Stimulated activated CD4-positive, alpha-beta T cell treated with anti-CD3 and anti-CD28 coated beads, Interleukin-4, amount 100 ng/mL, for 1 hour (primary cell): ENCODE results near the gene TNP2.

Source experiments
- DNase-seq: peaks from one replicate; pipeline ENCODE4 v3.0.0-alpha.2; 2020

TNP2 gene

GRCh38 chr16:11276896-11277593, 7.9 kb upstream of the TNP2 start:
- DNase-seq, result no peak

DNA sequence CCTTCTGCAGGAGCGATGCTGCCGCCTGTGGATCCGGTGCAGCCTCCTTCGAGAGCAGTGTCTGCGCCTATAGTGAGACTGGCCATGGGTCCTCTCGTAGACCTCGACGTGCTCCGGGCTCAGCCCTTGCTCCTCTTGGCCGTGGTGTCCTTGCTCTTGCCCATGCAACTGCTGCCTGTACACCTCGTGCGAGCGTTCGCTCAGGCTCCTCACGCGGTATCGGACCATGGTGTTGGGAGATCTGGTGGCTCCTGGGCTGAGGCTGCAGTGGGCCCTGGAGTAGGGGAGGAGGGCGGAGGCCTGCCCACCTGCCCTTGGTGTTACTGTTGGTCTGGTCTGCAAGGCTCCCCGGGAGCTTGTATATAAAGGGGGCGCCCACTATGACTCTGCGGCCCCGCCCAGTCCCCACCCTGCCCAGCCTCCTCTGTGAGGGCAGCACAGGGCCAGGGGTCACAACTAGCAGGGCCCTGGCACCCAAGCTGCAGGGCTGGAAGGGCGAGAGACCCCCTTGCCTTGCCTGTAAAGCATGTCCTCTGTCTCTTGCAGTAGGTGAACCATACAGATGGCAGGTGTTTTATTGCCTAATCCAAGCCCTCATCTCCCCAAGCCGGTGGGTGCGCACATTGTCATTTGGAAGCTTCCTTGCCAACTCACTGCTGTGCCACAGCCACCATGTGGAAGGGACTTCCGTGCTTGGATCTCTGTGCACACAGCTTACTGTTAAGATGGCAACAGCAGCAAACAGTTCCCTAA, 7.2 kb upstream of the TNP2 start, which contains the start of gene PRM2:
PRM2 (minus strand) TSS at position 338 of the 753 bp plus-strand sequence; CDS start at position 228, 110 bp downstream.
- no peak for DNase-seq

DNA sequence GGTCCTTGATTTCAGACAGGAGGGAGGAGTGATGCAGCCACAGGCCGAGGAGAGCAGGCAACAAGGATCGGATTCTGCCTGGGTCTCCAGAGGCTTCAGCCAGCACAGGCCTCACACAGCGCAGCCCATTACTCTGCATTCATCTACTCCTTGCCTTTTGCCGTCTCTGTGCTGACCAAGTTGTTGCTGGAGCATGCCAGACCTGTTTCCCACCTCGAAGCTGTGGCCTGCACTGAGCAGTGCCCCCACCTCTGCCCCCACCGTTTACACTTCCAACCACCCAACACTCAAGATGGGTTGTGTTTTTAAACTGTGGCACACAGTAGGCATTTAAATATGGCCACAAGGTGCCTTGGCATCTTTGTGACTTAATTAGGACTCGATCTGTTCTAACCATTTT, 5.8 kb upstream of the TNP2 start:
- no peak for DNase-seq

DNA sequence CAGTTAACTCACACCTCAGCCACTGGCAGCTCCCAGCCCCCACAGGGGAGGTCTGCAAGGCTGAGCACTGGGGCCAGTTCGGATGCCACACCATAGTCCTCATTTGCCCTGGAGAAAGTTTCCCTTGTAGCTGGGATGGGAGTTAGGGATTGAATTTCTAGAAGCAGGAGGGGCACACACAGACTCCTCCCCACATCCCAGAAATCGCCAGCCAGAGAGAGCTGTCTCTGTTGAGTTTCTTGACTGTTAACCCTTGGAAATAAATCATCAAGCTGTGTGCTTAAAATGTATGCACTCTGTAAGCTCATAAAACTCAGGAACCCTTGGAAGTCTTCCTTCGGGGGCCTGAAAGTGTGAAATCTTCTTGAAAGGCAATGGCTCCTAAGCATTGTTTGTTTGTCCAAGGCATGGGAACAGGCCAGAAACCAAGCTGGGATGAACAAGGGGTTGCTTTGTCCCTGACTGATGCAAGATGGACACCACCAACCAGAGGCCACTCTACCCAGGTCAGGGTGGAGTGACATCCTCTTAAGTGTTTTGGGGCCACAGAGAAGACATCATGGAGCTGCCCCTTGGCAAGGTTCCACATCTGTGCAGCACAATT, 4.7 kb upstream of the TNP2 start:
- DNase-seq, result no peak

GRCh38 chr16:11272921-11273720, 4.0 kb upstream of the TNP2 start, which contains the start of gene PRM3:
PRM3 (minus strand) TSS chr16:11273629; CDS start chr16:11273595, 34 bp downstream.
- no peak for DNase-seq

GRCh38 chr16:11272484-11272883, 3.4 kb upstream of the TNP2 start:
- DNase-seq, result no peak

- DNase-seq, result no peak
Observed at GRCh38 chr16:11271610-11272009, 2.5 kb upstream of the TNP2 start.

DNA sequence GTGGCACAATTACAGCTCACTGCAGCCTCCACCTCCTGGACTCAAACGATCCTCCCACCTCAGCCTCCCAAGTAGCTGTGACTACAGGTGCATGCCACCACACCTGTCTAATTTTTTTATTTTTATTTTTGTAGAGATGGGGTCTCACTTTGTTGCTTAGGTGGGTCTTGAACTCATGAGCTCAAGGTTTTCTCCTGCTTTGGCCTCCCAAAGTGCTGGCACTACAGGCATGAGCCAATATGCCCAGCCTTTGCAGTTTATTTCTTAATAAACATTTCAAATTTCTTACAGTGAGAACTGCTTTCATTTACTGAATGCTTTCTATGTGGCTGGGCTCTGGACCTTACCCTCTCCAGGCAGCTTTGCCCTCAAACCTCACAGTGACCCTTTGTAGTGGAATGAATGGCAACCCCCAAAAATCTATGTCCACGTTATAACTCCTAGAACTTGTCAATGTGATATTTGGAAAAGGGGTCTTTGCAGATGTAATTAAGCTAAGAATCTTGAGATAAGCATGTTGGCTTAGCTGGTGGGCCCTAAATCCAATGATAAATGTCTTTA, 1.6 kb upstream of the TNP2 start:
- DNase-seq, result no peak

DNA sequence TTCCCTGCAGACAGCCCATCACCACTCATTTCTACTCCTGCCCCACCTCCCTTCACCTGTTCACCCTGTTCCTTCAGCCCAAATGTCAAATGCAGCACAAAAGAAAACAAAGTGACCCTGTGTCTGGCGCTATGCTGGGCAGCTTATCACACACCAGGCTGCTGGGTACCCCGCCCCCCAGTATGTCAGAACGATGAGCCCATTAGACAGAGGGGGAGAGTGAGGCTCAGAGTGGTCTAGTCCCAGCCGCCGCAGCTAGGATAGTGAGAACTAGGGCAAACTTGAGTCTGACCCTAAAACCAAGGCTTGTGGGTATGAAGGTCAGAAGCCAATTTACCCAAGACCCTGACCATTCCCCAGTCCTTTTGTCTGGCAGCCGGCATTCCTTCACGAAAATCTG, 4.0 kb downstream of the TNP2 start:
- DNase-seq, result no peak

- DNase-seq, result no peak
Observed at GRCh38 chr16:11264155-11264832, 4.8 kb downstream of the TNP2 start.

- DNase-seq, result peak; percentile 46
Observed at GRCh38 chr16:11263737-11264136, 5.4 kb downstream of the TNP2 start.

- DNase-seq, result no peak
Observed at GRCh38 chr16:11262915-11263314, 6.2 kb downstream of the TNP2 start.

GRCh38 chr16:11260596-11260966, 8.5 kb downstream of the TNP2 start:
- DNase-seq, result no peak

DNA sequence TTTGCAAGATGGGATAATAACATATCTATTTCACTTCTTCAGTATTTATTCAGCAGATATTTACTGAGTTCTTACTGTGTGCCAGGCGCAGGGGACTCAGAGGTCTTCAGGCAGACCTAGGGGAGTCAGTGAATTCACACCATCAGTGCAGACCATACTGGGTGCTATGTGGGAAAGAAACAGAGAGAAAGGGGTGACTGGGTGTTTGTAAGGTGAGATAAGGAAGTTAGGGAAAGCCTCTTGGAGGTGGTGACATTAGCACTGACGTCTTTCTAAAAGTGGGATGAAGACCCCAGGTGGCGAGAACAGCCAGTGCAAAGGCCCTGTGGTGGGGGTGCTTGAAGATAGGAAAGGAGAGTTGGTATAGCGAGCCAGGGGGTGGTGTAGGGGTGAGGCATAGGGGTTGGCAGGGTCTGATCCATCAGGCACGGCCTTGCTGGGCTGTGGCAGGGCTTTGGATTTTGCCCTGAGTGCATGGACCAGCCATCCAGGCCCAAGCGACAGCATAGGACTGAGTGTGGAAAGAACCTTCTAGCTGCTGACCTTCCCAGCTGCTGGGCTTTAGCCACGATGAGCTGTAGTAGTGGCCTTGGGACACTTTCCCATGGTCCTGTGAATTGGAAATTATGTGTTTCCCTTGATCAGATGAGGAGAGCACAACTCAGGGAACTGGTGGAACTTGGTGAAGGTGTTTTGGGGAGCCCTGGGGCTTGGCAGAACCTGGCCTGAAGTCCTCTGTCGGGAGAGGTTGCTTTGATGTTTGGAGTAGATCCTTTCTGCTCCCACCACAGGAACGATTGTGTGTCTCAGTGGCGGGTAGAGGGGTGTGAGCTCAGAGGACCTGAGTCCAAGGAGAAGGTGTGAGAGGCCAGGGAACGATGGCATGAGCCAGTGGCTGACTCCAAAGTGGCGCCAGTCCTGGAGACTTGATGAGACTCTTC, 9.2 kb downstream of the TNP2 start:
- DNase-seq, result no peak

- peak; percentile 22 for DNase-seq
Observed at GRCh38 chr16:11258553-11259492, 10.3 kb downstream of the TNP2 start.

DNA sequence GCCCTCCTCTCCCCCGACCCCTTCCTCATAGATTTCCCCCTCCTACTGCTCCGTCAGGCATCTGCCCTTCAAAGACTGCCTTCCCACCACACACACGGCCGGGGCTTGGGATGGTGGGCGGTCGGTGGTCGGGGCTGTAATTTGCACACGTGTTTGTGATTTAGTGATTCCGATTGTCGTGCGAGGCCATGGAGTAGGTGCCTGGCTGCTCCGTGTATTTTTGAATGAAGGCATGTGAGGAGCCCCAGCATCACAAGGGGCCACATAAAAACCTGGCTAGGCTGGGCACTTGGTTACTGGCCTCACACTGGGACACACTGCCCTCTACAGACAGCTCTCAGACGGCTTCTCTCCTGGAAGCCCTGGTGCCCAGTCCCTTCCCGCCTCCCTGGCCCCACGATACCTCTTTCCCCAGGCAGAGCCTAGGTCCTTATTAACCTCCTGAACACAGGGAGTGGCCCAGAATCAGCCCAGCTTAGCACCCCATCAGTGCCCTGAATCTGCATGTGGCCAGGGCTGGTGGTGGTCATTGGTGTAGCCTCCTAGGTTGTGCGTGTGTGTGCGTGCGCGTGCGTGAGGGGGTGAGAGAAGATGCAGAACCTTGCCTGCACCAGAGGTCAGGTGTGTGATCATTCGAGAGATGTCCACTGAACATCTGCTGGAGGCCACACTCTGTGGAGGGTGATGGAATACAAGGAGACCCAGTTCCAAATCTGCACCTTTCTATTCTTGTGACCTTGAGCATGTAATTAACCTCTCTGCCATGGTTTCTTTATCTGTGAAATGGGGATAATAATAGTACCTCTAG, 11.8 kb downstream of the TNP2 start:
- peak; percentile 58 for DNase-seq

GRCh38 chr16:11256661-11257130, 12.4 kb downstream of the TNP2 start:
- peak; percentile 51 for DNase-seq
